Measurements from ENCODE around the gene LRRC17.

The LRRC17 gene

DNA sequence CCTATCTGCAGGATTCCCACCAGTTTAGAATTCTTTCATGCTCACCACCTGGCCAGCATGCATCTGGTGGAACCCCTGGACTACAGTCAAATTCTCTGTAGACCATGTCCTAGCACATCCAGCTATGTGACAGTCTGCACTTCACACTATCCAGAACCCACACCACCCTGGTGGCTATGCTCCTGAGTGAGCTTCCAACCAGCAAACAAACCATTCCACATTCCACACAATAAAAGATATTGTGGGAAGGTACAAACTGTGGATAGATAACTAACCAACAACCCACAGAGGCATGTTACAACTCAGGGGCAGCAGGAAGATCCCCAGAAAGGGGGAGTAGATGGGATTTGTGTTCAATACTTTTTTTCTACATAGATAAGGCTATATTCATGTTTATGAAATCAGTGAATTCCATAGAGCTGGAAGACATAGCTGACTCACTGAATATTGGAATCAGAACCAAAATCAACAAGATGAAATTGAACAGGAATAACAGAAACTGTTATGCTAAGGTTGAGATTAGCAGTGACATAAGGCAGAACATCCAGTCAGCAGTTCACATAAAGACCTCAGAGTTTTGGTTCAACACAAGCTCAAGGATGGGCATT is 72.5 kb downstream of the LRRC17 start:
- H3K36me3 ChIP-seq = no peaks in the 10 kb centered on the region
- no peaks in the 10 kb centered on the region for H3K27me3 ChIP-seq
- no peak overlapping the region for H3K4me3 ChIP-seq
- no peak overlapping the region for H3K27ac ChIP-seq
- peaks cover 0 to 20% (median 13%) of the 10 kb centered on the region in 10 experiments; a peak in 13 of 20 replicates for H3K4me1 ChIP-seq
- H4K20me1 ChIP-seq = no peaks in the 10 kb centered on the region
- H3K9me3 ChIP-seq (replicated peaks in 1 of 11) = 0 out of 22 replicates have a peak, but pooled peaks cover 0 to 2% (median 0%) of the 10 kb centered on the region in 11 experiments
- H3K9ac ChIP-seq = no peak overlapping the region
- TF ChIP-seq Cebpa-rat (IDR thresholded peaks at IDR 0.05) = no peak
- no peak overlapping the region for H3K4me2 ChIP-seq

GRCh38 chr7:102988088-102988487 is 75.3 kb downstream of the LRRC17 start:
- H3K27me3 ChIP-seq = no peaks in the 10 kb centered on the region
- H3K9me3 ChIP-seq (replicated peaks in 1 of 11) = no peaks in the 10 kb centered on the region
- no peak overlapping the region for H3K27ac ChIP-seq
- no peak overlapping the region for H3K9ac ChIP-seq
- no peaks in the 10 kb centered on the region for H4K20me1 ChIP-seq
- no peak overlapping the region for H3K4me3 ChIP-seq
- H3K4me1 ChIP-seq = peaks cover 0 to 47% (median 19%) of the 10 kb centered on the region in 10 experiments; a peak in 13 of 20 replicates
- TF ChIP-seq Cebpa-rat (IDR thresholded peaks at IDR 0.05) = no peak
- H3K36me3 ChIP-seq = no peaks in the 10 kb centered on the region
- peak overlapping the region in 1 of 11 experiments; percentile 67; a peak in 1 of 22 replicates for H3K4me2 ChIP-seq

GRCh38 chr7:102988631-102989560 is 76.1 kb downstream of the LRRC17 start:
- Histone ChIP-seq H3K9me3 (replicated peaks in 1 of 11) (no peaks in the 10 kb centered on the region), H3K27me3 (no peaks in the 10 kb centered on the region), H3K4me3 (no peak overlapping the region; a peak in 1 of 20 replicates), H3K9ac (0 out of 22 replicates have a peak overlapping the region, but pooled peaks of 1 of the 11 experiments have one; percentile 6), H3K36me3 (no peaks in the 10 kb centered on the region), H3K4me1 (peaks cover 0 to 48% (median 19%) of the 10 kb centered on the region in 10 experiments; a peak in 13 of 20 replicates), H4K20me1 (no peaks in the 10 kb centered on the region), H3K4me2 (peak overlapping the region in 9 of 11 experiments; percentile 2 to 89 (median 45); a peak in 14 of 22 replicates), H3K27ac (no peak overlapping the region)
- TF ChIP-seq Cebpa-rat (IDR thresholded peaks at IDR 0.05) = no peak

DNA sequence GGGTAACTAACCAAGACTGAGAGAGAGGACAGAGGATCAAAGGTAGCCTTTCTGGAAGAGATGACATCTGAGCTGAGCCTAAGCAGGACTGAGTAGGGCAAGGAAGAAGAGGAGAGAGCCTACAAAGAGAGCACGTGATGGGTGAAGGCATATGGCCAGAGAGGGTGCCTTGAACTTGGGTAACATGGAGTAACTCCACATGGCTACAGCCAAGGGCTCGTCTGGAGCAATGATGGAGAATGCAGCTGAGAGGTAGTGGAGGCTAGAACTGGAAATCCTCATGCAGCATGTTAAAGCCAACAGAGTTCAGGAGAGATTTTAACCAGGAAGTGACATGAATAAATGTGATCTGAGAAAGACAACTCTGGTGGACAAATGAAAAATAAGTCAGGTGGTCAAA is 77.8 kb downstream of the LRRC17 start:
- Histone ChIP-seq H3K27ac (no peak overlapping the region), H3K4me1 (peaks cover 0 to 48% (median 19%) of the 10 kb centered on the region in 10 experiments; a peak in 13 of 20 replicates), H3K4me2 (peak overlapping the region in 5 of 11 experiments; percentile 23 to 77 (median 49); a peak in 7 of 22 replicates), H3K9me3 (replicated peaks in 1 of 11) (peaks cover 7 to 12% (median 8%) of the 10 kb centered on the region in 11 experiments; a peak in 20 of 22 replicates), H3K36me3 (no peaks in the 10 kb centered on the region), H4K20me1 (no peaks in the 10 kb centered on the region), H3K4me3 (no peak overlapping the region), H3K9ac (no peak overlapping the region), H3K27me3 (no peaks in the 10 kb centered on the region)
- TF ChIP-seq Cebpa-rat (IDR thresholded peaks at IDR 0.05) = no peak

DNA sequence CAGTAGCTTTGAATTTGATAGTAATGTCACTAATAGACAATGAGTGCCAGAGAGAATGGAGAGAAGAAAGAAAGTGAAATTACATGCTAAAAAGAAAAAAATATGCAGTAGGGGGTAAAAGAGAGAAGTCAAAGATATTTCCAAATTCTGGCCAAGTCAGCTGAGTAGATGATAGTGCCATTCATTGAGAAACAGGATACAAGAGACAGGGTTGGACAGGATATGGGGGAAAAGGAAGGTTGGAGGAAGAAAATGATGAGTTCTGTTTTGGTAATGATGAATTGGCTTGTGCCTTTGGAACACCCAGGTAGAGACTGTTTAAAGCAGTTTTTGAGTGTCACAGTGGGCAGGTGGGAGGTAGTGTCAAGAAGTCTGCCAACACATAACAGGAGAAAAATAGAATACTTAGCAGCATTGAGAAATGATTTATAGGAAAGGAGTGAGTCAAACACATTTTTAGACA is 78.3 kb downstream of the LRRC17 start:
- peak overlapping the region in 6 of 11 experiments; percentile 13 to 77 (median 42); a peak in 10 of 22 replicates for H3K4me2 ChIP-seq
- H3K9me3 ChIP-seq (replicated peaks in 1 of 11) = peaks cover 7 to 12% (median 8%) of the 10 kb centered on the region in 11 experiments; a peak in 20 of 22 replicates
- no peaks in the 10 kb centered on the region for H4K20me1 ChIP-seq
- TF ChIP-seq Cebpa-rat (IDR thresholded peaks at IDR 0.05) = no peak
- H3K27ac ChIP-seq = no peak overlapping the region
- H3K4me3 ChIP-seq = no peak overlapping the region
- H3K27me3 ChIP-seq = no peaks in the 10 kb centered on the region
- peaks cover 0 to 48% (median 19%) of the 10 kb centered on the region in 10 experiments; a peak in 13 of 20 replicates for H3K4me1 ChIP-seq
- H3K36me3 ChIP-seq = no peaks in the 10 kb centered on the region
- H3K9ac ChIP-seq = no peak overlapping the region

- Histone ChIP-seq H3K4me2 (peak overlapping the region in 6 of 11 experiments; percentile 13 to 77 (median 42); a peak in 10 of 22 replicates), H3K27ac (no peak overlapping the region)
Observed at GRCh38 chr7:102991540-102992214, 78.9 kb downstream of the LRRC17 start.

GRCh38 chr7:102992509-102992937 is 79.7 kb downstream of the LRRC17 start:
- no peak for TF ChIP-seq Cebpa-rat (IDR thresholded peaks at IDR 0.05)
- Histone ChIP-seq H3K27ac (no peak overlapping the region), H3K9me3 (replicated peaks in 1 of 11) (peaks cover 7 to 12% (median 8%) of the 10 kb centered on the region in 11 experiments; a peak in 20 of 22 replicates), H3K4me1 (peaks cover 0 to 48% (median 19%) of the 10 kb centered on the region in 10 experiments; a peak in 13 of 20 replicates), H3K4me2 (peak overlapping the region in 1 of 11 experiments; percentile 77; a peak in 1 of 22 replicates), H3K27me3 (no peaks in the 10 kb centered on the region), H3K4me3 (no peak overlapping the region), H4K20me1 (no peaks in the 10 kb centered on the region), H3K36me3 (no peaks in the 10 kb centered on the region), H3K9ac (no peak overlapping the region)

More at GRCh38 chr7:102991540-102992214, 78.9 kb downstream of the LRRC17 start:
- peaks cover 7 to 12% (median 8%) of the 10 kb centered on the region in 11 experiments; a peak in 20 of 22 replicates for H3K9me3 ChIP-seq (replicated peaks in 1 of 11)
- H3K9ac ChIP-seq = no peak overlapping the region
- no peaks in the 10 kb centered on the region for H4K20me1 ChIP-seq
- no peaks in the 10 kb centered on the region for H3K27me3 ChIP-seq
- H3K4me3 ChIP-seq = no peak overlapping the region
- H3K4me1 ChIP-seq = peaks cover 0 to 48% (median 19%) of the 10 kb centered on the region in 10 experiments; a peak in 13 of 20 replicates
- no peaks in the 10 kb centered on the region for H3K36me3 ChIP-seq
- TF ChIP-seq Cebpa-rat (IDR thresholded peaks at IDR 0.05) = no peak

- Histone ChIP-seq H3K4me3 (no peak overlapping the region), H3K36me3 (no peaks in the 10 kb centered on the region), H3K27ac (no peak overlapping the region), H3K4me2 (0 out of 22 replicates have a peak overlapping the region, but pooled peaks of 1 of the 11 experiments have one; percentile 5), H3K9ac (no peak overlapping the region), H3K4me1 (peaks cover 0 to 48% (median 19%) of the 10 kb centered on the region in 10 experiments; a peak in 13 of 20 replicates), H3K27me3 (no peaks in the 10 kb centered on the region), H3K9me3 (replicated peaks in 1 of 11) (peaks cover 7 to 12% (median 8%) of the 10 kb centered on the region in 11 experiments; a peak in 20 of 22 replicates), H4K20me1 (no peaks in the 10 kb centered on the region)
- TF ChIP-seq Cebpa-rat (IDR thresholded peaks at IDR 0.05) = no peak
Observed at GRCh38 chr7:102992938-102993717, 80.3 kb downstream of the LRRC17 start.
